GM12892 (cell line): ENCODE measurements around the gene LENG1.

Source experiments
- POLR2A ChIP-seq: IDR thresholded peaks from 2 replicates; pipeline ENCODE4 v1.6.1; 2011; ENCODE audit warnings: low read depth, low read length, control low read depth
- POLR2AphosphoS5 ChIP-seq: IDR thresholded peaks from 2 replicates; pipeline ENCODE4 v1.6.1; 2011; ENCODE audit warnings: low read depth, low read length, control low read depth
- TAF1 ChIP-seq: IDR thresholded peaks from 2 replicates; pipeline ENCODE4 v1.6.1; 2011; ENCODE audit warnings: low read depth, mild to moderate bottlenecking, control low read depth, low read length, borderline replicate concordance

DNA sequence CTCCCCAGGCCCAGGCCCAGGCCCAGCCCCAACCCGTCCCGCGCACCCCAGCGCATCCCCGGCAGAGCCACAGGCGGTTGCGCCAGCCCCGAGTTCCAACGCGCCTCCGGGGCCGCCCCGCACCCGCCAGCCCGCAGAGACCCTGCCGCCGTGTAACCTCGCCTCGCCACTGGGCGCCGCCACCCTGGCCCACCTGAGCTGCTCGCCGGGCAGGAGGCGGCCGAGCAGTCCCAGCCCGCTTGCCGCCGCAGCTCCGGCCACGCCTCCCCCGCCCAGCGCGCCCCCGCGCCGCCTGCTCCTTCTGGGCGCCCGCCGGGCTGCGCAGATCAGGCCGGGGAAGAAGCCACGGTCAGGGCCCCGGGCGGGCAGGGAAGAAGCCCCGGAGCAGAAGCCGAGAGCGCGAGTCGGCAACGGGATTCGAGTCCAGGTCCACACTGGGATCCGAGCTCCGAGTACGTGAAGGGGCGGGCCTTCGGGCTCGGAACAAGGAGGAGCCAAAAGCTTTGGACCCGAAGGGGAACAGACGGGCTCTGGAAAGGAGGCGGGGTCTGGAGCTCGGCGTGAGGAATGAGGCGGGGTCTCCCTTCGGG is 29.7 kb upstream of the LENG1 start, which contains the start of gene MBOAT7:
- TF ChIP-seq POLR2AphosphoS5 (no peak), POLR2A (peak; percentile 48; the same call in 1 of the 2 replicates), TAF1 (no peak)
